Trophoblast cell (in vitro differentiated cells and primary cell): ENCODE measurements around the gene NR6A1.

ENCODE experiments used
- DNase-seq, 2 donors: peaks; one replicate each; pipeline ENCODE4 v3.0.0-alpha.2; 2016
- H2AFZ ChIP-seq: 2 replicates; pipeline ENCODE4 v1.6.1; 2013; ENCODE audit warnings: low read length, moderate library complexity, mild to moderate bottlenecking; ENCODE audit not compliant: insufficient read depth, poor library complexity
- H2AK5ac ChIP-seq: 2 replicates; pipeline ENCODE4 v1.6.1; 2013; ENCODE audit warnings: mild to moderate bottlenecking, low read length
- H2BK120ac ChIP-seq: 2 replicates; pipeline ENCODE4 v1.6.1; 2013; ENCODE audit warnings: low read length, mild to moderate bottlenecking, moderate library complexity; ENCODE audit not compliant: insufficient read depth, poor library complexity
- H2BK12ac ChIP-seq: 2 replicates; pipeline ENCODE4 v1.6.1; 2013; ENCODE audit warnings: mild to moderate bottlenecking, low read length, moderate library complexity
- H2BK5ac ChIP-seq: 2 replicates; pipeline ENCODE4 v1.6.1; 2013; ENCODE audit warnings: low read length, low read depth, moderate library complexity, mild to moderate bottlenecking; ENCODE audit not compliant: poor library complexity
- H3K14ac ChIP-seq: 2 replicates; pipeline ENCODE4 v1.6.1; 2013; ENCODE audit warnings: mild to moderate bottlenecking, low read length
- H3K18ac ChIP-seq: 2 replicates; pipeline ENCODE4 v1.6.1; 2013; ENCODE audit warnings: mild to moderate bottlenecking, low read length
- H3K23ac ChIP-seq: 2 replicates; pipeline ENCODE4 v1.6.1; 2013; ENCODE audit warnings: low read length
- H3K27ac ChIP-seq: 2 replicates; pipeline ENCODE4 v1.5.1; 2013; ENCODE audit warnings: low read depth, mild to moderate bottlenecking, inconsistent platforms, low read length, moderate library complexity
- H3K27me3 ChIP-seq: 2 replicates; pipeline ENCODE4 v1.6.1; 2013; ENCODE audit warnings: inconsistent platforms, mild to moderate bottlenecking, low read length, moderate library complexity; ENCODE audit not compliant: insufficient read depth
- H3K36me3 ChIP-seq, 2 experiments: 1 replicate in 1 of 2; 2 replicates in 1 of 2; pipeline ENCODE4 v1.6.1; 2013; ENCODE audit warnings: low read length in 2 of 2, mild to moderate bottlenecking in 2 of 2, moderate library complexity in 1 of 2; ENCODE audit not compliant: insufficient read depth in 2 of 2, control insufficient read depth in 1 of 2
- H3K4ac ChIP-seq: 2 replicates; pipeline ENCODE4 v1.6.1; 2013; ENCODE audit warnings: low read depth, mild to moderate bottlenecking, low read length, moderate library complexity
- H3K4me1 ChIP-seq, 2 experiments: 1 replicate in 1 of 2; 2 replicates in 1 of 2; pipeline ENCODE4 v1.6.1; 2013; ENCODE audit warnings: low read length in 2 of 2, mild to moderate bottlenecking in 2 of 2, moderate library complexity in 1 of 2; ENCODE audit not compliant: insufficient read depth in 2 of 2, control insufficient read depth in 1 of 2
- H3K4me2 ChIP-seq: 2 replicates; pipeline ENCODE4 v1.6.1; 2013; ENCODE audit warnings: inconsistent platforms, mild to moderate bottlenecking, low read length, moderate library complexity
- H3K4me3 ChIP-seq: 2 replicates; pipeline ENCODE4 v1.5.1; 2013; ENCODE audit warnings: mild to moderate bottlenecking, low read depth, low read length, inconsistent platforms
- H3K79me1 ChIP-seq: one replicate; pipeline ENCODE4 v1.6.1; 2013; ENCODE audit warnings: low read length
- H3K79me2 ChIP-seq: 2 replicates; pipeline ENCODE4 v1.6.1; 2013; ENCODE audit warnings: low read length, mild to moderate bottlenecking; ENCODE audit not compliant: control insufficient read depth, insufficient read depth, poor library complexity
- H3K9ac ChIP-seq: 2 replicates; pipeline ENCODE4 v1.6.1; 2013; ENCODE audit warnings: mild to moderate bottlenecking, low read length
- H3K9me3 ChIP-seq: 2 replicates; pipeline ENCODE4 v1.6.1; 2013; ENCODE audit warnings: low read depth, mild to moderate bottlenecking, control low read depth, inconsistent platforms, low read length; ENCODE audit not compliant: insufficient read depth
- H4K12ac ChIP-seq: 2 replicates; pipeline ENCODE4 v1.6.1; 2013; ENCODE audit warnings: low read depth, mild to moderate bottlenecking, low read length, moderate library complexity
- H4K8ac ChIP-seq: 2 replicates; pipeline ENCODE4 v1.6.1; 2013; ENCODE audit warnings: low read depth, mild to moderate bottlenecking, low read length, moderate library complexity
- H4K91ac ChIP-seq: one replicate; pipeline ENCODE4 v1.6.1; 2013; ENCODE audit warnings: low read depth, mild to moderate bottlenecking, low read length, moderate library complexity
- WGBS: extraction: QIAGEN DNeasy Blood & Tissue Kit; methylation state at CpG from one replicate; pipeline ENCODE4 v1.1.7; 2013; ENCODE audit warnings: missing lambda C conversion rate; ENCODE audit not compliant: insufficient read length, insufficient coverage; ENCODE audit errors: extremely low coverage; 5-methylcytosine and 5-hydroxymethylcytosine counted together

NR6A1 gene

GRCh38 chr9:124688238-124688904 lies 82.7 kb downstream of the NR6A1 start:
- Histone ChIP-seq H3K79me2 (peaks cover 2% of the 10 kb centered on the region), H3K4me2 (no peak overlapping the region), H3K9me3 (no peaks in the 10 kb centered on the region), H3K27me3 (no peaks in the 10 kb centered on the region), H4K8ac (no peak overlapping the region), H2AK5ac (no peak overlapping the region), H3K79me1 (peaks cover 2% of the 10 kb centered on the region), H2BK12ac (no peak overlapping the region), H2BK120ac (no peak overlapping the region), H4K91ac (no peak overlapping the region), H3K18ac (no peak overlapping the region), H2AFZ (no peak overlapping the region), H3K4ac (no peak overlapping the region), H3K36me3 (peaks cover 10 to 18% of the 10 kb centered on the region in 2 experiments), H3K14ac (no peak overlapping the region), H3K23ac (no peak overlapping the region), H3K9ac (no peak overlapping the region), H3K27ac (no peak overlapping the region), H3K4me1 (peaks cover 2% of the 10 kb centered on the region in 2 experiments), H3K4me3 (no peak overlapping the region), H2BK5ac (no peak overlapping the region), H4K12ac (no peak overlapping the region)
- DNase-seq: no peak
- WGBS: no CpG with 5 or more reads among the region's 6 CpGs

GRCh38 chr9:124686918-124687317 lies 84.2 kb downstream of the NR6A1 start:
- no peaks in the 10 kb centered on the region for H3K9me3 ChIP-seq
- no peak overlapping the region for H3K4me2 ChIP-seq
- H3K4ac ChIP-seq: no peak overlapping the region
- H3K18ac ChIP-seq: no peak overlapping the region
- no peak for DNase-seq
- H3K79me2 ChIP-seq: no peaks in the 10 kb centered on the region
- H2AK5ac ChIP-seq: no peak overlapping the region
- no peak overlapping the region for H3K27ac ChIP-seq
- H2BK120ac ChIP-seq: no peak overlapping the region
- H4K91ac ChIP-seq: no peak overlapping the region
- H2BK5ac ChIP-seq: no peak overlapping the region
- H2AFZ ChIP-seq: no peak overlapping the region
- H2BK12ac ChIP-seq: no peak overlapping the region
- H4K8ac ChIP-seq: no peak overlapping the region
- H3K27me3 ChIP-seq: no peaks in the 10 kb centered on the region
- no peak overlapping the region for H4K12ac ChIP-seq
- no peak overlapping the region for H3K9ac ChIP-seq
- H3K23ac ChIP-seq: no peak overlapping the region
- H3K4me1 ChIP-seq: no peaks in the 10 kb centered on the region
- no peaks in the 10 kb centered on the region for H3K79me1 ChIP-seq
- no peak overlapping the region for H3K14ac ChIP-seq
- H3K4me3 ChIP-seq: no peak overlapping the region
- peaks cover 12 to 18% of the 10 kb centered on the region in 2 experiments for H3K36me3 ChIP-seq
- no CpG with 5 or more reads among the region's 2 CpGs for WGBS

GRCh38 chr9:124685217-124685616 lies 85.9 kb downstream of the NR6A1 start:
- H3K27me3 ChIP-seq: no peaks in the 10 kb centered on the region
- H2AK5ac ChIP-seq: no peak overlapping the region
- DNase-seq: no peak
- H2AFZ ChIP-seq: no peak overlapping the region
- H3K4me1 ChIP-seq: no peaks in the 10 kb centered on the region
- H3K27ac ChIP-seq: no peak overlapping the region
- H3K4me2 ChIP-seq: no peak overlapping the region
- H3K79me1 ChIP-seq: no peaks in the 10 kb centered on the region
- no peaks in the 10 kb centered on the region for H3K79me2 ChIP-seq
- no peak overlapping the region for H3K23ac ChIP-seq
- no peak overlapping the region for H4K91ac ChIP-seq
- H3K4me3 ChIP-seq: no peak overlapping the region
- no peak overlapping the region for H4K12ac ChIP-seq
- H2BK12ac ChIP-seq: no peak overlapping the region
- H3K9me3 ChIP-seq: no peaks in the 10 kb centered on the region
- H3K4ac ChIP-seq: no peak overlapping the region
- H3K18ac ChIP-seq: peak overlapping the region; percentile 75
- no peak overlapping the region for H4K8ac ChIP-seq
- no peak overlapping the region for H2BK5ac ChIP-seq
- H3K14ac ChIP-seq: no peak overlapping the region
- no CpG with 5 or more reads among the region's 5 CpGs for WGBS
- peaks cover 14 to 18% of the 10 kb centered on the region in 2 experiments for H3K36me3 ChIP-seq
- no peak overlapping the region for H2BK120ac ChIP-seq
- no peak overlapping the region for H3K9ac ChIP-seq

GRCh38 chr9:124684169-124684568 lies 86.9 kb downstream of the NR6A1 start:
- WGBS: no CpG with 5 or more reads among the region's 1 CpG
- Histone ChIP-seq H3K9ac (no peak overlapping the region), H4K8ac (no peak overlapping the region), H4K91ac (no peak overlapping the region), H3K4ac (no peak overlapping the region), H3K9me3 (no peaks in the 10 kb centered on the region), H2AK5ac (no peak overlapping the region), H3K79me2 (no peaks in the 10 kb centered on the region), H2BK12ac (no peak overlapping the region), H3K4me1 (no peaks in the 10 kb centered on the region), H3K4me3 (no peak overlapping the region), H3K14ac (no peak overlapping the region), H4K12ac (no peak overlapping the region), H2BK5ac (no peak overlapping the region), H3K4me2 (no peak overlapping the region), H3K18ac (no peak overlapping the region), H3K27me3 (no peaks in the 10 kb centered on the region), H2AFZ (no peak overlapping the region), H2BK120ac (no peak overlapping the region), H3K23ac (no peak overlapping the region), H3K36me3 (peaks cover 14 to 18% of the 10 kb centered on the region in 2 experiments), H3K27ac (no peak overlapping the region), H3K79me1 (no peaks in the 10 kb centered on the region)
- no peak for DNase-seq
